ENCODE data around the gene PHPT1. TPM values are rescaled to one million over a fixed set of nuclear protein-coding genes. Genes with fewer than 3 reads are reported as not detected.
"Not testable (repeated sequence)": the region's sequence is repeated elsewhere in the genome, so short reads cannot be mapped to it uniquely, and the experiment has no call there.

The PHPT1 gene
- total RNA-seq, 2 donors from 2014 or later: 71.5 to 108 TPM

DNA sequence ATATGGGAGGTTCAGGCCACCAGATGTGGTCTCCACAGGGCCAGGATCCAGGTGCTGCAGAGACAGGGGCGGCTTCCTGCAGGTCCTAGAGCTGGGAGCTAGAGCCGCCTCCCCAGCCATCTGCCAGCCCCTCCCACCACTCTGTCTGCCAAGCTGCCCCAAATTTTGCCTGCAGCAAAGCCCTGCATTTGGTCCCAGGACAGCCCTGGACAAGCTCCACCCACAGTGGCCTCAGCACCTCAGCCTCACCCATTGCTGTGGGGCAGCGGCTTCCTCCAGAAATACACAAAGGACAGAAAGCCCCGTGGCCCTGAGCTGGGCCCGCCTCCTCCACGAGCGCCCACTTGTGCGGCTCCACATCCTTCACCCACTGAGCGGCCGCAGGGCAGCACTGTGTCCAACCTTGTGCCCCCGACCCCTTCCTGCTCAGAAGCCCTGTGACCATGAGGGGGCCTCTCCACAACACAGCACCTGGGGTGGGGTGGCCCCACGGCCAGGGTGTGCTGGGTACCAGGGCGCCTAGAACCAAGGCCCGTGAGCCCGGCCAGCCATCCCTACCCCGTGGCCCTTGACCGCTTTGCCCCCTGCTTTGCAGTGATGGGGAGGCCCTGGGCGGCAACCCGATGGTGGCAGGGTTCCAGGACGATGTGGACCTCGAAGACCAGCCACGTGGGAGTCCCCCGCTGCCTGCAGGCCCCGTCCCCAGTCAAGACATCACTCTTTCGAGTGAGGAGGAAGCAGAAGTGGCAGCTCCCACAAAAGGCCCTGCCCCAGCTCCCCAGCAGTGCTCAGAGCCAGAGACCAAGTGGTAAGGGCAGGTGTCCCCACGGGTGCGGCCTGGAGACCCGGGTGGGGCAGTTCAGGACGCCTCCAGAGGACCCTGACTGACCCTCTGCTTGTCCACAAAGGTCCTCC is 10.6 kb upstream of the PHPT1 start:
- Mint-ChIP-seq H3K27ac (no peak overlapping the region), H3K9me3 (no peaks in the 10 kb centered on the region), H3K4me1 (ENCODE audit: low read depth in 2 of 2) (peaks cover 4 to 7% of the 10 kb centered on the region in 2 donors), H3K27me3 (no peaks in the 10 kb centered on the region), H3K36me3 (no peaks in the 10 kb centered on the region), H3K4me3 (no peak overlapping the region)
- DNase-seq (ENCODE audit: low spot score): no peak
- no peak for ATAC-seq

DNA sequence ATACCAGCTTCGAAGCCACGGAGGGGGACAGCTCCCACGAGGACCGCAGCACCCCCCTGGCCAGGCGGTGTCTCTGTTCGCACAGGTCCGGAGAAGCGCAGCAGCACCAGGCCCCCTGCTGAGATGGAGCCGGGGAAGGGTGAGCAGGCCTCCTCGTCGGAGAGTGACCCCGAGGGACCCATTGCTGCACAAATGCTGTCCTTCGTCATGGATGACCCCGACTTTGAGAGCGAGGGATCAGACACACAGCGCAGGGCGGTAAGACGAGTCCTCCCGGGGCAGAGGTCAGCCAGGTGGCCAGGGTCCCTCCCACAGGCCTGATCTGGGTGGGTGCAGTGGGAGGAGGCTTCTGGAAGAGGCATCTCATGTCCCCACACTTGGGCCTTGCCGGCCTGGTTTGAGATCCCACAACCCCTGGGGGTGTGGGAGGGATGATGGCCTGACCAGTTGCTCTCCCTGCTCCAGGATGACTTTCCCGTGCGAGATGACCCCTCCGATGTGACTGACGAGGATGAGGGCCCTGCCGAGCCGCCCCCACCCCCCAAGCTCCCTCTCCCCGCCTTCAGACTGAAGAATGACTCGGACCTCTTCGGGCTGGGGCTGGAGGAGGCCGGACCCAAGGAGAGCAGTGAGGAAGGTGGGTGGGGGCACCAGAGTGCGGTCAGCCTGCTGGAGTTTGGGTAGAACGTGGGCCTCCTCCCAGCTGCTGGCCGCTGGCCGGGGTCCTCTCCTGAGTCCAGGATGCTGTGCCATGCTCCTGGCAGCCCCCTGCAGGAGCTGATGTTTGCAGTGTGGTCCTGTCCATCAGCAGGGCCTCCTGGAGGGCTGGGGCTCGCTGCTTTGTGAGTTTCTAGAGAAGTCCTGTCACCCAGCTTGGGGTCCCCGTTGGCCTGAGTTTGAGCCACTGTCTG is 9.7 kb upstream of the PHPT1 start:
- Mint-ChIP-seq H3K4me3 (no peak overlapping the region), H3K27ac (no peak overlapping the region), H3K4me1 (ENCODE audit: low read depth in 2 of 2) (peaks cover 4 to 7% of the 10 kb centered on the region in 2 donors), H3K36me3 (no peaks in the 10 kb centered on the region), H3K27me3 (no peaks in the 10 kb centered on the region), H3K9me3 (no peaks in the 10 kb centered on the region)
- DNase-seq (ENCODE audit: low spot score) (no peak), ATAC-seq (no peak)

GRCh38 chr9:136840140-136840876 is 8.9 kb upstream of the PHPT1 start:
- ATAC-seq (no peak), DNase-seq (ENCODE audit: low spot score) (no peak)
- Mint-ChIP-seq H3K4me3 (no peak overlapping the region), H3K27me3 (no peaks in the 10 kb centered on the region), H3K4me1 (ENCODE audit: low read depth in 2 of 2) (peaks cover 4 to 7% of the 10 kb centered on the region in 2 donors), H3K36me3 (no peaks in the 10 kb centered on the region), H3K27ac (no peak overlapping the region), H3K9me3 (no peaks in the 10 kb centered on the region)

DNA sequence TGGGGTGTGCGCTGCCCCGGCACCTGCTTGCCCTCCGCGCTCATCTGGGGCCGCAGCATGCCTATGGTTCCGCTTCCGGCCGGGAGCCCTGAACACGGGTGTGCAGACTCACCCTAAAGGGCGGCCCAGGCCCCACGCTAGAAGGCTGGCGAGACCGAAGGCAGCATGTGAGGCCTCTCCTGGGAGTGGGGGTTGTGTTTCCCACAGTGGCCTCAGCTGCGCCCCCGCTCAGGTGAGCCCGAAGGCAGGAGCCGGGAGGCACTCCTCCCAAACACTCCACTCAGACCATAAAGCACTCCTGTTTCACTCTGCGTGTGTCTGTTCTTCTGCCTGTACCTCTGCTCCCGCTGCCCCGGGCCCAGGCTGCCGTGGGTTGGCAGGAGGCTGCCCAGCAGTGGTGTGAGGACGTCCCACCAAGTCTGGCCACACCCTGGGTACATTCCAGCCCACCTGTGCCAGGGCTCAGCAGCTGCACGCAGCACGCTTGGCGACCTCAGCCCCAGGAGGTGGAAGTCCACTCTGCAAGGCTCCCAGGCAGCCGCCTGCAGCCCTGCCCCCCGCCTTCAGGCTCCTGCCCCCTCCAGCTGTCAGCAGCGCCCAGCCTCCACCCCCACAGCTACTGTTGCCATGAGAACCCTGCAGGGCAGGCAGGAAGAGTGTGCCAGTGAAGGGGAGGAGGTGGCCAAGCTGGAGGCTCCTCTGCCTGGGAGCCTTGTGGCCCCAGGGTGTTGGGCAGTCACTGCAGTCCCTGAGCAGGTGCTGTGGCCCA is 8.1 kb upstream of the PHPT1 start:
- H3K36me3 Mint-ChIP-seq: no peaks in the 10 kb centered on the region
- peaks cover 4 to 7% of the 10 kb centered on the region in 2 donors for H3K4me1 Mint-ChIP-seq (ENCODE audit: low read depth in 2 of 2)
- no peaks in the 10 kb centered on the region for H3K27me3 Mint-ChIP-seq
- no peaks in the 10 kb centered on the region for H3K9me3 Mint-ChIP-seq
- DNase-seq (ENCODE audit: low spot score): no peak
- H3K27ac Mint-ChIP-seq: no peak overlapping the region
- ATAC-seq: no peak
- H3K4me3 Mint-ChIP-seq: no peak overlapping the region

DNA sequence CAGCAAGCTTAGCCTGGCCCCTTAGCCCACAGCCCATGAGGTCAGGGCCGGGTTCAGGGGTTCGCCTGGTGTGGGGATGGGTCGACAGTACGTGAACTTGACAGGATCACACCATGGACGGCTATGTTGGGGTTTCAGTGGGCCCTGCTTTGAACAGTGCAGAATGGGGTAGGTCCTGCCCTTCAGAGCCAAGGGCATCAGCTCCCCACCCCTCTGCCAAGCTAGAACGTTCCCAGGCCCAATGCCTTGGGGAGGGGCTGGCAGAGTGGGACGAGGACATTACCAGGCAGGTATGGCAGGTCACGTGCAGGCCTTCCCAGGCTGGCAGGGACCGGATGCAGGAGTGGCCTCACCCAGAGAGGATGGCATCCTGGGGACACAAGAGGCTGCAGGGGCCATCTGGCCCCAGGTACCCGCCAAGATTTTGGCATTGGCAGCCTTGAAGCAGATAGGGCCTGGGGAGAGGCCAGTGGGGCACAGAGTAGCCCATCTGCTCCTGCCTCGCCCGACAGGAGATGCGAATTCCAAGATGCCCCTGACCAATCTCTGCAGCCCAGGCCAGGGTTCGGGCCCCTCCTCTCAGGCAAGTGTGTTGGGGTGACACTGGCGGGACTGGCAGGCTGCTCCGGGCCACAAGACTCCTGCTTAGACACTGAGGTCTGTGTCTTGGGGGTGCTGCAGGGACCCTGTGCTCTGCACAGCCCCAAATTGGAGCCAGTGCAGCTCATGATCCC is 7.4 kb upstream of the PHPT1 start:
- Mint-ChIP-seq H3K27ac (peak overlapping the region in 1 of 2 donors; percentile 35), H3K4me3 (peak overlapping the region; percentile 86), H3K4me1 (ENCODE audit: low read depth in 2 of 2) (peaks cover 4 to 11% of the 10 kb centered on the region in 2 donors)
- ATAC-seq; H3K27me3 Mint-ChIP-seq; DNase-seq (ENCODE audit: low spot score); H3K9me3 Mint-ChIP-seq; H3K36me3 Mint-ChIP-seq: not testable (repeated sequence)

DNA sequence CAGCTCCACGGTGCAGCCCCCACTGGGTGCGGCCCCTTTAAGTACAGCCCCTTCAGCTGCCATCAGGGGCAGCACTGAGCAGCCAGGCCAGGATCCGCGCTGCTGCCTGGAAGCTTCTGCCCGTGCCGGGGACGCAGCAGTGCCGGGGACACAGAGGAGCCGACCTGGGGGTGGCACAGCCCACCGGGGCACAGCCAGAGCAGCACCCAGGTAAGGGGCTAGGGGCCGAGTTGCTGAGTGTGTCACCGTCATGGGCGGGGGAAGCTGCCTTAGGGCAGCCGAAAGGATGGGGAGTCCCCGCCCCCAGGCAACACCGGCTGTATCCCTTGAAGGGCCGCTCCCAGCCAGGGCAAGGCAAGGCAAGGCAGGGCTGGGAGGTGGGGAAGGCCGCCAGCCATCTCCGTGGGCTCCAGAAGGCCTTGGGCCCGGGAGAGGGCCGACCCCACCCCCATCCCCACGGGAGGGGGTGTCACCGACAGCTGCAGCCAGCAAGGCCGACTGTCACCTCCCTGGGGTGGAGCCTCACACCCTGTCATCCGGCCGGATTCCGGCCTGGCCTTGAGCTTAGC is 6.7 kb upstream of the PHPT1 start, which contains the start of gene AJM1:
Gene AJM1, plus strand, starts transcription at position 99 of the 569 bp plus-strand sequence. CDS start 1,937 bp downstream, outside the sequence.
- Mint-ChIP-seq H3K4me3 (peak within 1 kb of the TSS; percentile 86), H3K4me1 (ENCODE audit: low read depth in 2 of 2) (peaks cover 5 to 11% of the 10 kb centered on the region in 2 donors), H3K27ac (peak within 1 kb of the TSS in 1 of 2 donors; percentile 35)
- peak; percentile 88 for ATAC-seq
- not testable (repeated sequence) for H3K27me3 Mint-ChIP-seq, H3K9me3 Mint-ChIP-seq, H3K36me3 Mint-ChIP-seq
- peak; percentile 81 for DNase-seq (ENCODE audit: low spot score)

DNA sequence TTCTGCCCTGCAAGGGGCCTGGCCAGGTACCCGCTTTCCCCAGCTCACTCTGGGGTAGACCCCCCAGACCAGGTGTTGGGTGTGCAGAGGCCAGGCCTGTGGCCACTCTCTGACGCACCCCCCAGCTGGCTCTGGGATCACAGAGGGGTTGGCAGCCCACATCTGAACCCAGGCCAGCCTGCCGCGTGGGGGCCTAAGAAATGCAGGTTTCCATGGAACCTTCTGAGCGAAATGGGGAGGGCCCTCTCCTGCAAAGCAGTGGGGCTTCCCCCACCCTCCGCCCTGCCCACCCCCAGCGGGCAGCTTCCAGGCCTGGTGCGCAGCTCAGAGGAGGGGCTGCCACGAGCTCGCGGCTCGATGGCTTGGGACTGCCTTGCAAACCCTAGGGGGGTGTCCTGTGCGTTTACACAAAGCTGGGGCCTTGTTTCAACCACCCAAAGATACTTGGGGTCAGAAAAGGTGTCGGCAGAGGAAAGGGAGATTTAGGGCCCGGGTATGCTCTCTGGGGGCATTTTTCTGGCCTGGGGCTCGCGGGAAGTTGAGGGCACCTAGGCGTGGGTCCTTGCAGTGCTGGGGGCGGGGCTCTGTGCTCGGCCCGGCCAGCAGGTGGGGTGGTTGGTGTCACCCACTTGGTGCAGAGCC is 5.9 kb upstream of the PHPT1 start:
- not testable (repeated sequence) for DNase-seq (ENCODE audit: low spot score); H3K9me3 Mint-ChIP-seq; H3K27ac Mint-ChIP-seq; H3K27me3 Mint-ChIP-seq; H3K36me3 Mint-ChIP-seq
- peak; percentile 1 to 3 for ATAC-seq
- Mint-ChIP-seq H3K4me1 (ENCODE audit: low read depth in 2 of 2) (peaks cover 12 to 18% of the 10 kb centered on the region in 2 donors), H3K4me3 (peak overlapping the region; percentile 47)

- not testable (repeated sequence) for H3K27ac Mint-ChIP-seq; DNase-seq (ENCODE audit: low spot score); H3K27me3 Mint-ChIP-seq; H3K9me3 Mint-ChIP-seq; H3K36me3 Mint-ChIP-seq
- peak overlapping the region; percentile 47 for H3K4me3 Mint-ChIP-seq
- peak; percentile 5 to 9 for ATAC-seq
- peaks cover 12 to 18% of the 10 kb centered on the region in 2 donors for H3K4me1 Mint-ChIP-seq (ENCODE audit: low read depth in 2 of 2)
Measured at GRCh38 chr9:136843801-136844740, 5.1 kb upstream of the PHPT1 start.

DNA sequence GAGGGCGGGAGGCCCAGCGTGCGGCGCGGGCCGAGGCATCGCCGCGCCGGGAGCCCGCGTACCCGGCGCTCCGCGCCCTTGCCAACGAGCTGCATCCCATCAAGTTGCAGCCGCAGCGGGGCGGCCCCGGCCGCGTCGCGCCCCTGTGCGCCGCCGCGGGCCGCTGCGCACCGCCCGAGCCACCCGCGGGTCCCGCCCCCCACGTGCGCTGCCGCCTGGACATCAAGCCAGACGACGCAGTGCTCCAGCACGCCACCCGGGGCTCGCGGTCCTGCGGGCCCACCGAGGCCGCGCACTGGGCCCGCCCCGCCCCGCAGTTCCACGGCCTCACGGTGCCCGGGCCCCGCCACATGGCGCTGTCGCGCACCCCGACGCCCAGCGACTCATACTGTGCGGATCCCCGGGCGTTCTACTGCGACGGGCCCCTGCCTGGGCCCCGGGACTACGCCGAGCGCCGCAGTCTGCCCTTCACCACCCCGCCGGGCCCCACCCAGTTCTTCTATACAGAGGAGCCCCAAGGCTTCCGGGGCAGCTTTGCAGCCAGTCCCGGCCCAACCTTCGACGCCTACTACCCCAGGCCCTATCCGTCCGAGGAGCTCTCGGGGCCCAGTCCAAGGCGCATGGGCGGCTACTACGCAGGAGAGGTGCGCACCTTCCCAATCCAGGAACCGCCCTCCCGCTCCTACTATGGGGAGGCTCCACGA is 4.3 kb upstream of the PHPT1 start:
- ATAC-seq: no peak
- peaks cover 11 to 20% of the 10 kb centered on the region in 2 donors for H3K4me1 Mint-ChIP-seq (ENCODE audit: low read depth in 2 of 2)

GRCh38 chr9:136845465-136846260 is 3.5 kb upstream of the PHPT1 start:
- Mint-ChIP-seq H3K27me3 (no peaks in the 10 kb centered on the region), H3K36me3 (no peaks in the 10 kb centered on the region), H3K4me3 (no peak overlapping the region), H3K4me1 (ENCODE audit: low read depth in 2 of 2) (peaks cover 8 to 17% of the 10 kb centered on the region in 2 donors), H3K27ac (no peak overlapping the region), H3K9me3 (no peaks in the 10 kb centered on the region)
- no peak for ATAC-seq
- DNase-seq (ENCODE audit: low spot score): no peak

More for the DNA sequence above, 4.3 kb upstream of the PHPT1 start:
- Mint-ChIP-seq H3K9me3 (no peaks in the 10 kb centered on the region), H3K27ac (no peak overlapping the region), H3K4me3 (no peak overlapping the region), H3K36me3 (no peaks in the 10 kb centered on the region), H3K27me3 (no peaks in the 10 kb centered on the region)
- DNase-seq (ENCODE audit: low spot score): no peak

All from natural killer cell treated with Interleukin-12 subunit alpha and Interleukin-12 subunit beta and Interleukin-15 and Interleukin-18, amount 100 ng/mL, for 72 hours (primary cell).